GM18505 (cell line): ENCODE measurements around the gene CMTM2.
"Not testable (repeated sequence)": the region's sequence is repeated elsewhere in the genome, so short reads cannot be mapped to it uniquely, and the experiment has no call there.

Experiments used
- ATAC-seq: cut with Tn5 transposase; IDR thresholded peaks from one replicate; pipeline ENCODE4 v1.9.1; 2021; ENCODE audit not compliant: unreplicated experiment
- POLR2A ChIP-seq: IDR thresholded peaks from 4 replicates; pipeline ENCODE4 v1.6.1; 2011; ENCODE audit warnings: borderline replicate concordance; ENCODE audit not compliant: insufficient read depth, insufficient read length; ENCODE audit errors: extremely low read depth

The CMTM2 gene

GRCh38 chr16:66562409-66562808 lies 16.9 kb upstream of the CMTM2 start:
- no peak for TF ChIP-seq POLR2A
- ATAC-seq = no peak

- TF ChIP-seq POLR2A = no peak
- no peak for ATAC-seq
Observed at GRCh38 chr16:66562986-66563385, 16.3 kb upstream of the CMTM2 start.

- no peak for TF ChIP-seq POLR2A
- ATAC-seq = no peak
Observed at GRCh38 chr16:66563574-66564334, 15.5 kb upstream of the CMTM2 start.

- ATAC-seq = no peak
- no peak for TF ChIP-seq POLR2A
Observed at GRCh38 chr16:66566051-66566901, 13.0 kb upstream of the CMTM2 start, which contains the start of gene CMTM1. Gene CMTM1 (plus strand): TSS chr16:66566439. CDS start chr16:66566514, 75 bp downstream.

- ATAC-seq = not testable (repeated sequence)
Observed at GRCh38 chr16:66567270-66567669, 12.0 kb upstream of the CMTM2 start.

- ATAC-seq = no peak
- TF ChIP-seq POLR2A = no peak
Observed at GRCh38 chr16:66568355-66568754, 10.9 kb upstream of the CMTM2 start.

- no peak for TF ChIP-seq POLR2A
- no peak for ATAC-seq
Observed at GRCh38 chr16:66569131-66569530, 10.1 kb upstream of the CMTM2 start.

GRCh38 chr16:66569827-66570405 lies 9.3 kb upstream of the CMTM2 start:
- TF ChIP-seq POLR2A = no peak
- ATAC-seq = no peak

GRCh38 chr16:66572356-66572755 lies 6.9 kb upstream of the CMTM2 start:
- ATAC-seq = no peak
- no peak for TF ChIP-seq POLR2A

GRCh38 chr16:66574081-66574480 lies 5.2 kb upstream of the CMTM2 start:
- no peak for TF ChIP-seq POLR2A
- ATAC-seq = no peak

- no peak for TF ChIP-seq POLR2A
- ATAC-seq = no peak
Observed at GRCh38 chr16:66574531-66574930, 4.7 kb upstream of the CMTM2 start.

GRCh38 chr16:66575060-66575459 lies 4.2 kb upstream of the CMTM2 start:
- ATAC-seq = no peak
- TF ChIP-seq POLR2A = no peak

GRCh38 chr16:66576296-66576695 lies 3.0 kb upstream of the CMTM2 start:
- TF ChIP-seq POLR2A = no peak
- ATAC-seq = no peak
